GM18867 (cell line): ENCODE data around the gene EMC8.

Experiments
- ATAC-seq: cut with Tn5 transposase; IDR thresholded peaks from one replicate; pipeline ENCODE4 v1.9.1; 2021; ENCODE audit warnings: mild to moderate bottlenecking, moderate library complexity; ENCODE audit not compliant: unreplicated experiment

The EMC8 gene

DNA sequence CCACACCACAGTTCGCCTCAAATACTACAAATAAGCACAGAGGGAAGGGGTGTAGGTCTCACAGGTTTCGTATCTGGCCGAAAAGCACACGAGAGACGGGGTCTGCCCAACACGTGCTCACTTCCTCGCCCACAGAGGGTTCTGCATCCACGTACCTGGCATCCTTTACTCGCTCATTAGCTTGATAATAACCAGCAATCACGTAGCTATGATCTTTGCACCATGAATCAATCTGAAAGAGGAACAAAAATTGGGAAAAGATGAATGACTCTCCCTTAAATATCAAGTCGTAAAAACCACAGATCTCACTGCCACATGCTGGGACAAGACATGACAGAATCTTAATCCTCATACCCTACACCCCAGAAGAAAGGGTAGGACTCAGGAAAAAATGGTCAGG is 10.5 kb downstream of the EMC8 start:
- ATAC-seq: no peak

DNA sequence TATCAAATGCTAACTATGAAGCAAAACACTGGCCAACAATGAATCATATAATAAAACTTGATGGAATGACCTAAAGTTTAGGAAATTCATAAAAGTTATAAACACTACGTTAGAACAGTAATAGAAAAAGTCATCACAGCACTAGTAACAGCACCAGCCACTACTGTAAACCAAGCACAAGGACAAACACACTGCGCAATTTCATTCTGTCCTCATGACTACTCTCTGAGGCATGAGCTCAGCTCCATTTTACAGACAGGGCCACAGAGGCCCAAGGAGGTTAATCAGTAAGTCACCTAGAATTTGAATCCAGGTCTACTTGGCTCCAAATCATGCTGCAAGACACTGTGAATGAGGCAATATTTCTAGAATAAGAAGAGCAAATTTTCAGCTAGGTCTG is 13.4 kb downstream of the EMC8 start:
- ATAC-seq: no peak

DNA sequence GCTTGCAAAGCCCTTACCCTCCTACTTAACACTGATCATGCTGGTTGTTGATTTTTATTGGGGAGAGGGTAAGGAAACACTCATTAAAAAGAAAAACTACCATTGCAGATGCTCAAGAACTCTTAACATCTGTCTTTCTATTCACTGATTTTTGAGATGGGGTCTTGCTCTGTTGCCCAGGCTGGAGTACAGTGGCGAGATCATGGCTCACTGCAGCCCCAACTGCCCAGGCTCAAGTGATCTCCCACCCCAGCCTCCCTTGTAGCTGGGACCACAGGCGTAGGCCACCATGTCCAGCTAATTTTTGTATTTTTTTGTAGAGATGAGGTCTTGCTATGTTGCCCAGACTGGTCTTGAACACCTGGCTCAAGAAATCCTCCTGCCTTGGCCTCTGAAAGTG is 14.5 kb downstream of the EMC8 start:
- no peak for ATAC-seq

DNA sequence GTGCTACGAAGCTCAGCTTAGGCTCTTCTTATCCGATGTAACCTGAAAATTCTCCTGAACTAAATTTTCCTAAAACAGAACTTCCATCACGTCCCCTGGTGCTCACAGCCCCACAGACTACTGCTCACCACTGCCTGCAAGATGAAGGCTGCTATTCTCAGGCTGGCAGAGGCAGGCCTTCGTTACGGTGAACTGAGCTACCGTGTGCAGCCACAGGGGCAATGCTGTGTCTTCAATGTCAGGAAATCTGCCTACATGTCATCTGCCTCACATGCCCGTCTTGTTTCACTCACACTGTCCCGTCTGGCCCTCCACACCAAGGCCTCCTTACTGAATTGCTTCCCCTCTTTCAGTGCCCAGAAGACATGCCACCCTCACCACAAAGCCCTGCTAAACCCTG is 15.9 kb downstream of the EMC8 start:
- no peak for ATAC-seq

DNA sequence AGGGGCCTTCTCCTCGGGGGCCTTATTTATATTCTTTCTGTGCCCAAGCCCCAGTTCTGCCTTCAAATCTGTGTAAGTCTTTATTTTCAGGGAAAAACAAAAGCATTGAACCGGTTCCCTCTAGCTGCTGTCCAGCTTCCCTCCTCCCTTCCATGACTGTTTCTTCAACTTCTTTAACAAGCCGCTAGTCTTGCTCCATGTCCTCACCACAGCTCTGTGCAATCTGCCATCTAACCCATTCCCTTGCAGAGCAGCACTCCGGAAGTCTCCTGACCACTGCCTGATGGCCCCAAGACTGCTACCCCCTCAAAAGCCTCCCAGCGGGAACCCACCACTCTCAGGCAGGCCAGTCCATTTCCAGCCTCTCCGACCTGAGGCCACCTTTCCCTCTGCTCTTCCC is 16.9 kb downstream of the EMC8 start:
- ATAC-seq: no peak

GRCh38 chr16:85781695-85782370 is 17.5 kb downstream of the EMC8 start:
- ATAC-seq: no peak

GRCh38 chr16:85781156-85781555 is 18.2 kb downstream of the EMC8 start:
- no peak for ATAC-seq

DNA sequence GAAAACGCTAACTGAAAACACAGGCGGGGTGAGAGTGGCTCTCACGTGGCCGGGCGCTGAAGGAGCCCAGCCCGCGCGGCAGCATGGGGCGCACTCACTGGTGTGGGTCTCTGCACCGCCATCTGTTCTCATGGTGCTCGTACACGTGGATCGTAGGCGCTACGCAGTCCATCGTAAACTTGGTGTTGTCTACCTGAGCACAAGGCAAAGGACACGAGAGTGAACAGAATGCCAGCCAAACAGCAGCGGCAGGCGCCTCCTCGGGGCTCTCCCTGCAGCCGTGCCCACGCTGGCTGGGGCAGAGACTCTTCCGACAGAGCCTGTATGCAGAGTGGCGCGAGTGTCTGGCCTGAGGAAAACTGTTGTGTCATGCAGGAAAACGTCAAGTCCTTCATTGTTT is 19.1 kb downstream of the EMC8 start:
- no peak for ATAC-seq

DNA sequence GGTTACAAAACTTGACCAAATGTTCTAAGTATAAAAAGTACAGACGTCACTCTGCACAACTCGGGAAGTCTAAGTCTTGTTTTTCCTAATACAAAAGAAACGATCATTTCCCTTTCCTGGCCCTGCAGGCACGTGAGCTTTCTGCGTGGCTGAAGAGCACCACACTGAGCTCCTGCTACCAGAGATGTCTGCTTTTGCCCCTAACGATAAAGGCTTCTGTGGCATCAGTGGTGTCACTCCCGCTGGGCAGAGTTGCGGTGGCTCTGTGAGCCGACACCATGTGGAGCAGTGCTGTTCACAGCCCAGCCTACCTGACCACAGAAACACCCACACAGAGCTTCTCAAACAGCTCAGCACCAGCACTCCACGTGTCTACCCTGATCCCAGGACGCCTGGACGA is 20.5 kb downstream of the EMC8 start:
- ATAC-seq: no peak

DNA sequence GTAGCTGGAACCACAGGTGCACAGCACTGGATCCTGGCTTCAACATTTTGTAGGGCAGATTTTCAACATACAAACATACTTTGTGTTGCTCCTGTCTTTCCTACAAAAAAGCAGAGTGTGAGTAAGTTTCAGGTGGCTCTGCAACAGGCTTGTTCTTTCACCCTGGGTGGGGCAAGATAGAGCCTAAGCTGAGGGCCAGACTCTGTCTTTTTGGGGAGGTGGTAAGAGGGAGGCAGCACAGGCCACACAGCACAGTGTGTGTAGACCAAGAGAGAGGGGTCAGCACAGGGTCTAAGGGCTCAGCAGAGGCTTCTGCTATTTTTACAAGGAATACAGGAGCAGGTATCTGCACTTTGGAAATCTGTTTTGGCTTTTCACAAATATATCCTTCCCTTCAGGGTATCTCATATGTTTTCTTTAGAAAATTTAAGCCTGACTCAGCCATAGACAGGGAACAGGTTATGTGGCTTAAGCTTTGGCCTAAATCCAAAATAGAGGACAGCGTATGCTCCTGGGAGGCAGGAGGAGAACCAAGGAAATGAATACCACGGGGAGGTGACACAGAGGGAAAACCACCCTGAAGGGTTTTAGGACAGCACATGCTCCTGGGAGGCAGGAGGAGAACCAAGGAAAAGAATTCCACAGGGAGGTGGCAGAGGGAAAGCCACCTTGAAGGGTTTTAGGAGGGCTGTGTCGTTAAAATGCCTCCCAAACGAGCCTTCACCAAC is 21.6 kb downstream of the EMC8 start:
- no peak for ATAC-seq

GRCh38 chr16:85774811-85775210 is 24.5 kb downstream of the EMC8 start:
- no peak for ATAC-seq

DNA sequence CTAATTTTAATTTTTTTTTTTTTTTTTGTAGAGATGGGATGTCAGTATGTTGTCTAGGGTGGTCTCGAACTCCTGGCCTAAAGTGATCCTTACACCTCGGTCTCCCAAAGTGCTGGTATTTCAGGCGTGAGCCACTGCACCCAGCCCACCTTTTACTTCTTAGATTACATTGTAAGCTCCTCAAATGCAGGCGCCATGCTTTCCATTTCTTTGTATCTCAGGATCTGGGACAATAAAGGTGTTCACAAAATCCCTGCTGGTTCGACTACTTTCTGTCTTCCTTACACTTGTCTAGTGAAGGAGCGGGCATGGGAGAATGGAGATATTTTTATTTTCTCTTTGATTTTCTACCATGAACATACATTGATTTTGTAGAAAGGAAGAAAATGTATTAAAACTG is 25.2 kb downstream of the EMC8 start:
- ATAC-seq: no peak

DNA sequence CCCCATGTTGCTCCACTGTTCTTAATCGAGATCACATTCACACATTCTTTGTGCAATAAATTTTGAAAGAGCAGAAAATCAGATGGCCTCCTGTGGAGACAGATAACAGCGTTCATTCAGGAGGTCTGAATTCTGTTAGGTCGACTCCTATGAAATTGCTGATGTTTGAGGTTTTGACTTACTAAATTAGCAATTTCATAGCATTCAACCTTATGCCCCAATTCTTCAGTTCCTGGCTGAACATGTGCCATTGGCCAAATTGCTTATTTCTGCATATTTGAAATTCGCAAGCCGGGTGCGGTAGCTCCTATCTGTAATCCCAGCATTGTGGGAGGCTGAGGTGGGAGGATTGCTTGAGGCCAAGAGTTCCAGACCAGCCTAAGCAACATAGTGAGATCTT is 26.3 kb downstream of the EMC8 start:
- ATAC-seq: no peak

- no peak for ATAC-seq
Observed at GRCh38 chr16:85770741-85771140, 28.6 kb downstream of the EMC8 start.

- no peak for ATAC-seq
Observed at GRCh38 chr16:85768199-85768598, 31.1 kb downstream of the EMC8 start.

DNA sequence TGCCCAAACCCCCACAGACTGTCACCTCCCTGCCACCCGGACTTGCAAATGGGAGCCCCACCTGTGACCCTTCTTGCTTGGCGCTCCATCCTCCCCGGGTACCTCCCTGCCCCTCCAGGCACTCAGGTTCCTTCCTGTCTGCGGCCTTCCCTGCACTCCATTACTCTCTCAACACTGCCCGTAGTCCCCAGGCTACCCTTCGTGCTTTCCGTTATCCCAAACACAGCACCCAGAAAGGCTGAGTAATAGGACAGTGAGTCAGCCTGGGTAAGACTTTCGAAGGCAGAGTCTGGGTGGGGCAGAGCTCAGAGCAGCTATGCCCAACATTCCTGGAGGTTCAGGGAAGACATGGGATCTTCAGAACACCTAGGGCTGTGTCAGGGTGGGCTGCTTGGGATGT is 31.8 kb downstream of the EMC8 start:
- no peak for ATAC-seq

DNA sequence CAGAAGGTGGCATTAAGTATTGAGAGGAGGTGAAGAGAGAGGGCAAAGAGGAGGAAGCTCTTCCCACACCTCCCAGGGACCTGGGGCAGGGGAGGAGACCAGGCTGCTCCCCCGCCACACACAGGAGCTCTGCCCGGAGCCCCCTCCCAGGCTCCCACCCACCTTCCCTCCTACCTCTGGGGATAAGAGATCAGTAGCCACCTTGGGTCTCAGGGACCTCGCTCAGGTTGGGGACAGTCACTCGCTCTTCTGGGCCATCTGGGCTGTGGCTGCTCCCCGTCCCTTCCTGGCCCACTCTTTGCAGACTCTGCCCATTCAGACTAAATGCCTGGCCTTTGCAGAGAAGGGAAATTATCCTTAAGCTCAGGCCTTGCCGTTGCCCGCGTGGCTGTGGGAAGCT is 33.6 kb downstream of the EMC8 start:
- no peak for ATAC-seq

DNA sequence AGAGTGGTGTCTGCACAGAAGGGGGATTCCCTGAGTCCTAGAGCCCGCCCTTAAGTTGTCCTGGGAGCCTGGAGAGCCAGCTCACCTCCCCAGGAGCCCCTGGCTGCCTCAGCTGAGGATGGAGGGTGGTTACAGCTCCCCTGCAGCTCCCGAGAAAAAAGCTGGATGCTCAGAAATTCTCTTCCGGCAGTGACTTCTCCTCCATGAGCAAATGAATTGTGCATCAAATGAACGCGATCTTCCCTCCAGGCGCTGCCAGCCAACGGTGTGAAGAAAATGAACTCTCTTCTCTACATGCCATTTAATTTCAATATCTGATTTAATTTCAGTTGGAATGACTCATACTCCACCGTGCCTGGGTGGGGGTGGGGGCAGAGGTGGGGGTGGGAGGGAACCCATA is 34.1 kb downstream of the EMC8 start:
- ATAC-seq: no peak

GRCh38 chr16:85763616-85764015 is 35.7 kb downstream of the EMC8 start:
- no peak for ATAC-seq

GRCh38 chr16:85762970-85763369 is 36.4 kb downstream of the EMC8 start:
- ATAC-seq: no peak

- ATAC-seq: no peak
Observed at GRCh38 chr16:85761861-85762260, 37.5 kb downstream of the EMC8 start.

DNA sequence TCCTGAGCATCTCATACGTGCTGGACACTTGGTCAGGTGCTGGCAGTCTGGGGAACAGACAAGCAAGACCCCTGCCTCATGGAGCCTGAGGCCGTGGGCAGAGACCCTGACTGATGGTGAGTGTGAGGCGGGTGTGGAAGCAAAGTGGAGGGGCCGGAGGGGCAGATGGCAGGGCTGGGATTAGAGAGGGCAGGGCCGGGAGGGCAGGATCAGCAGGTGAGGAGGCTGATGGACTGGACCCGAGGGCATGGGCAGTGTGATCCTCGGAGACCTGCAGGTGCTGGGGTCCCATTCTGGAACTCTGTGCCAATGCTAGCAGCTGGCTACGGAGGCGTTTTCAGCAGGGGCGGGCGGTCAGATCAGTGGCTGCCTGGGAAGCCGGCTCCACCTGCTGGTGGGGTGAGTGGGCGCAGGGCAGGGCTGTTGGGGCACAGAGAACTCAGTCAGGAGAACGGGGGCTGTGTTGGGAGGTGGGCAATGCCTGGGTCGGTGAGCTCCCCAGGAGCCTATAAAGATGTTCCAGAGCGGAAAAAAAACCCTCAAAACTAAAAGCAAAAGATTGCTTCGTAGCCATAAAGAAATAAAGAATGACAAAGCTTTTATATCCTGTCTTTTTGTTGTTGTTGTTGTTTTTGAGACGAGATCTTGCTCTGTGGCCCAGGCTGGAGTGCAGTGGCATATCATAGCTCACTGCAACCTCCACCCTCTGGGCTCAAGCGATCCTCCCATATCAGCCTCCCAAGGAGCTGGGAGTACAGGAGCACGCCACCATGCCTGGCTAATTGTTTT is 39.5 kb downstream of the EMC8 start:
- no peak for ATAC-seq
